ENCODE measurements around the gene NTM.
A peak's percentile ranks its signal among the peaks of the same experiment; 100 is the strongest.

Gene NTM

DNA sequence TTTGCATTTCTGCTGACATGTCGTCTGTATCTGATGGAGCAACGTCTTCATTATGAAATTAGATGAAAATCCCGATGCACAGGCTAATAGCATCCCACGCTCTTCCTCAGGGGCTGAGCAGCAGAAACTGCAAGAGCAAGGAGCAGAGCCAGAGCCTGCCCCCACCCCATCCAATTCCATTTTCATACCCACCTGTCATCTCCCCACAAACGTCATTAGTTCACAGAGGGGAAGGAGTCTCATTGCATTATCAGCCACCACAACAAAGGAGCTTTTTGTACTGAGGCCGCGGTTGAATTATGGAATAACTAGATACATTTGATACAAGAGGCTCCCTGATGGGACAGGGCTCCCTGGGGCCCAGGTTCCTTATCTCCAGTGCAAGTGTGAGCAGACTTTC lies 515.0 kb downstream of the NTM start:
- DNase-seq = no peak

DNA sequence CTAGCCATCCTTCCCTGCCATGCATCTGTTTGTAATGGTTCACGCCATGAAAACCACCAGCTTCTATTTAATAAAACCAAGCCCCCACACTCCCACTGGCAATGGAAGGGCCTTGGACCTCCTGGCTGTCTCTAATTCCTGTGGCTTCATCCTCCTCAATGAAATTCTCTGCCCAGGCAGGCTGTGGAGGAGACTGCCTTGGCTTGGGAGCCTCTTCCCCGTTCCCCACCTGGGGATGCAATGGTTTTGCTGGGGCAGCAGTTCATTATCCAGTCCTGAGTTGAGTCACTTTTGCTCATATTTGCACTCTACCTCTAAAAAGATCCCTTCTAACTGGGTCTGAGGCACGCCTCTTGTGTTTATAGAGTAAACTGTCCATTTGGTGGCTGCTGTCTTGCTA lies 515.8 kb downstream of the NTM start:
- DNase-seq = no peak

DNA sequence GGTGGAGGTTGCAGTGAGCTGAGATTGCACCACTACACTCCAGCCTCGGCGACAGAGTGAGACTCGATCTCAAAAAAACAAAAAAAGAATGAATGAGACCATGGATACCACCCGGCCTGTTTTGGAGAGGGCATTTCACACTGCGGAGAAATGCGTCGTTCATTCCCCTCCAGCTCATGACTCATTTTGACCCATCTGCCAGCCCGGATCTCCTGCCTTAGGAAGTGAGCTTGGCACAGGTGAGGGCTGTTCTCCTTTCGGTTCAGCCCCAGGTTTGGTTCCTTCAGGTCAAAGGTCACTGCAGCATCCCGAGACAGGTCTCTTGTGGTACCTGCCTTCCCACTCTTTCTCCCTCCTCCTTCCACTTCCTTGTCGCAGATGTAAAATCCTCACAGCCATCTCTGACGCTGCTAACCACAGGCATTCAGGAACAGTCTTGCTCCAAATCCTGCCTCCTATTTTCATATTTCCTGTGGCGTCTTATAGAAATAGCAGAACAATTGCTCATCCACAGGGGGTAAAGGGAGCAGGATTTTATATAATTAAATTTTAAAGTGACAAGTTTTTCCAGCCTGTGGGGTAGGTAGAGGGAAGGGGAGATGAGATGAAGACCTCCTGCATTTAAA lies 517.9 kb downstream of the NTM start:
- no peak for DNase-seq

DNA sequence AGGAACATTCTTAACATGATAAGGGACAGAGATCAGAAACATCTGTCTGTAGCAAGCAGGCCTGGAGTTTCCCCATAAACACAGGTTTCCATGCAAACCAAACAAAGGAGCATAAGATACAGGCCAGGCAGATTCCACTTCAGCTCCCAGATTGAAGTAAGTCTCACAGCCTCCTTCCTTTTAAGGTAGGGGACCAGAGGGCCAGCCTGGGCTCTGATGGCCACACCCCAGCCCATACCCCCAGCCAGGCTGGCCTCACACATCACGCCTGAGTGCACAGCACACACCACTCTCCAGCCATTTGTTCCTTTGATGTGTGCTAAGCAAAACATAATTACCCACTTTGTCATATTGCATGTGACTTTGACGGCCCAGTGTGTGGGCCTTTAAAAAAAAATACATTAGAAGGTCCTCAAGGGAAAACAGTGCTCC lies 518.7 kb downstream of the NTM start:
- DNase-seq = no peak

DNA sequence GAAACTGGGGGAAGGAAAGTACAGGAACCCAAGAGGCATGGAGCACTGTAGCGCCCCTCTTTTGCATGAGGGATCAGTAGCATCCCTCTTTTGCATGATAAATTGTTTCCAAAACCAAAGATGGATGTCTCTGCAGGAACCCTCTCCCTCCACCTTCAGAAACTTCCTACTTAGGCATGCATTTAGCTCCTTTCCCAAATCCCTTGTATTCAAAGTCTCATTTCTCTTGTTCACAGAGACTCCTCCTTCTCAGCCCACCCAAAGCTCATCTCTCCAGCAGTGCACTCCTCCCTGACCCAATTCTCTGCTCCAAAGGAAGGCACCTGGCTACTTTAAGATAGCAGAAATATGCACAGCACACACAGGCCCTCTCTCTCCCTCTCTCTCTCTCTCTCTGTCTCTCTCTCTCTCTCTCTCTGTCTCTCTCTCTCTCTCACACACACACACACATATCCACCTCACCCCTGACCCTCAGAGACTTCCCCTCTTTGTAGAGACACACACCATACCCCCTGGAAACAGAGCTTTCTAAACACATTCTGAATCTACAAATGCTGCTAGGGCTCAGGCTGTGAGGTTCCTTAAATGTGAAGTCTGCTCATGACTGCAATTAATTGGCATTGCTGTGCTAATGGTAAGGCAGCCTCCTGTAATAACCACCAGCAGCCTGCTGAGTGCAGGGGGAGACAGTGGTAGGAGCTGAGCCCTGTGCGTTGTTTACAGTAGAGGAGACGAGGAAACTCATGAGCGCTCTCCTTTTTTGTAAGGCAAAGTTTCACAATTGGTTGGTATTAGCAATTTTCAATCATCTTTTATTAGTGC lies 519.6 kb downstream of the NTM start:
- no peak for DNase-seq

DNA sequence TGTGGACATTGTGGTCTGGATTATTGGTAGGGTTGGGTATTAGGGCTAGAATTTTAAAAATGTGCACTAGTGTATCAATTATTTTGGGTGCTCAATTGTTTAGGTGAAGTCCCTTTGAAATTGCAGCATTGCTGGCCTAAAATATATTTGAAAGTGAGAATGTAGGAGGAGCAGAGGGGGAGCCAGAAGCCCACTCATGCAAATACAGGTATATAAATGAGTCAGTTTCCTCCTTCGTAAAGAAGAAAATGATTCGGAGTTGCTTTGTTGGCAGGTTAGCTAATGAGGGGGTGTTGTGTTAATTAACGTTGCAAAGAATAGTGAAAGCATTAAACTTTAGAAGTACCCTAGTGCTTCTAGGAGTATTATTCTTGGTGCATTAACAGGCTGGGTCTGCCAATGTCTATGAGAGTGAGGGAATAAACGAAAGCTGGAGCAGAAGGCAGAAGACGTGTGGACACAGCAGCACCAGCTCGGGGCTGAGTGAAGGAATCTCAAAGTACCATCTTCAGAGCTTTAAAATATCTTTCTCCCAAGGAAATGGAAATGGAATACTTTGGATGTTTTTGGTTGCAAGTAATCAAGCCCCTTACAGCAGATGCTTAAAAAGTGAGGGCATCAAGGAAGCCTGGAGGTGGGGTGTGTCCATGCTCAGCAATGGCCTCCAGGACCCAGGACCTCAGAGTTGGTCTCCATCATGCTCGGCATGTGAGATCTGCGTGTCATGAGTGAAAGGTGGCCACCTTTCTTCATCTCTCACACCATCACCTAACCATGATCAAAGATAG lies 522.9 kb downstream of the NTM start:
- DNase-seq = peak in 1 of 51 donors; percentile 23

DNA sequence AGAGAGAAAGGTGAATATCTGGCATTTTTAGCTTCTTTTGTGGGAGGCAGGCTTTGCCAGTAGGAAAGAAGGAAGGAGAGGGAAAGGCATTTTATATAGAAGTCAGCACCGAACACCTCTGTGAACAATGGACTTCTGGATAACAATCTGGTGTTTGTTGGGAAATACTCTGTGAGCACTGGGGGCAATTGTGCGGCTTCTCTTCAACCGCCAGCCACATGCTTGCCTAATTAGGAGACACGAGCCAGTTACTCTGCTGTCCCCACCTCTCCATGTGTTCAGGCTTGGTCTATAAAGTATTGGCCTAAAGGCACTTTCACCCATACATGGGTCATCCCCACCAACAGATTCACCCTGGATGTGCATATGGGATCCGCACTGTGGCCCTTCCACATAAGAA lies 523.6 kb downstream of the NTM start:
- no peak for DNase-seq

DNA sequence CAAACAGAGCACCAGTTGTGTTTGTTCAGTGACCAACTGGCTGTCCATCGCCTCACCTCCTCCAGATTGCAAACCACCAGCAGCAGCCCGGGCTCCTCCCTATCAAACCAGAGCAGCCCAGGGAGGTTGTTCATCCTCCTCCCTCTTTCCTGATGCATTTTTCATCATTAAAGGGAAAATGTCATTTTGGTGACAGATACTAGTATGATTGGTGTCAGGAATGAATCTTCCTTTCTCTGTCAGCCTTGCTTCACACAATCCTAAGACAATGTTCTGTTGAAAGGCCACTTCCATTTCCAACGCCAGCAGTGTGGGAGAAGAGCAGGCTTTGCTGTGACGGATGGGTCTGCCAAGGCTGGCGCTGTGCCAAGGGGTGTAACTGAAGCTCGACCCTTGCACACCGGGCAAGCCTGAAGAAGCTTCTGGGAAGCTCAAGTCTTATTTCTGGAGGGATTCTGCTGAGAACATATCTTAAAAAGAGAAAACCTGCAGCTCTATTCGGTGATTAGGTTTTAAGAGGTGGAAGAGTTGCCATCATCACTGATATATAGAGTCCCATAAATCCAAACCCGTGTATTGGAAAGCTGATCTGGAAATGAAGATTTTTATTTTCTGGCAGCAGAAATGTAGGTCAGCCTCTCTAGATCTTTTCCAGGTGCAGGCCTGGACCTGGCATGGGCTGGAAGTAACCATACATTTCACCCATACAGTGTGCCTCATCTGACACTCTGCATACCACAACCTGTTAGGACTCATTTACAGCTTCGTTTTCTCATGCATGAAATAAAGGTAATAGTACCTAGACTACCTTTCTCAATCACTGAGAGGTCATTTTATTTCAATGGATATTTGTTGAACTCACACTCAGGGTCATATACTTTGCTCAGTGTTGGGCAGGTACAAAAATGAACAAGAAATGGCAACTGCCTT lies 524.5 kb downstream of the NTM start:
- DNase-seq = peak in 7 of 51 donors; percentile 12 to 28 (median 18)

DNA sequence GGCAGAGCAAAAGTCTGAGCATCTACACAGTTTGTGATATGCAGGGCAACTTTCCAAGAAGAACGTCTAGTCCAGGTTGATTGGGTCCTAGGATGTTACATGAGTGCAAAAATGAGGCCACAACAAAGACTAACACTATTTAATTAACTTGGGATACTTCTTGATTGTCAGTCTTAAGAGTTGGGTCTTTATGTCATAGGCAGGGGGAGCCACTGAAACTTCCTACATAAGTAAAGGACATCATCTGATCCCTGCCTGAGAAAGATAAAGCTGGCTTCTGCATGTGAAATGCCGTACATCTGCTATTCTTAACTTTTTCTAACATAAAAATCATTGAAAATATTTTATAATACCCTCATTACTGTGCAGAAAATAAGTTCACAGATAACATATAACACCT lies 525.5 kb downstream of the NTM start:
- no peak for DNase-seq

DNA sequence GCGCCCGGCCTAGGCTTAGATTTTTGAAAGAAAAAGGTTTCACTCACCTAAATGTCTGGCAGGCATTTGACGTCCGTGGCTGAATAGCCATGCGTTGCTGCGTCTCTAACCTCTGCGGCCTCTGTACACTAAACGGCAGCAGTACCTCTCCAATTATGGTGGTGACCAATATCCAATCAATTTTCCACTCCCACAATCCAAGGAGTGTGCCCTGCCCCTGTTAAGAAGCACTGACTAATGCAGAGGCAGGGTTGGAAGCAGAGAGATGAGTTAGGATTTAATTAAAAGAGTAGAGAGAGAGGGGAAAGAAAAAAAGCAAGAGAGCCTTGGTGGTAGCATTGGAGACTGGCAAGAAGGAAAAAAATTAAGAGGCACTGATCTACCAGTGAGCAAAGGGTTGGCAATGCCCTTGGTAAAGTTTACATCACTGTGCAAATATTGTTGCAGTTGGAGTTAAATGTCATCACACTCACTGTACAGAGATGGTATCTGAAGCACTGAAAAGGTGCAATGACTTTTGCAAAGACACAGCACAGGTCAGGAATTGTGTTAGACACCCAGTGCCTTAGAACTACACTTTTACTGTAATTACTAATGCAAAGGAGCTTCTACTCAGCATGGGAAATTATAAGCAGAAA lies 526.7 kb downstream of the NTM start:
- no peak for DNase-seq

DNA sequence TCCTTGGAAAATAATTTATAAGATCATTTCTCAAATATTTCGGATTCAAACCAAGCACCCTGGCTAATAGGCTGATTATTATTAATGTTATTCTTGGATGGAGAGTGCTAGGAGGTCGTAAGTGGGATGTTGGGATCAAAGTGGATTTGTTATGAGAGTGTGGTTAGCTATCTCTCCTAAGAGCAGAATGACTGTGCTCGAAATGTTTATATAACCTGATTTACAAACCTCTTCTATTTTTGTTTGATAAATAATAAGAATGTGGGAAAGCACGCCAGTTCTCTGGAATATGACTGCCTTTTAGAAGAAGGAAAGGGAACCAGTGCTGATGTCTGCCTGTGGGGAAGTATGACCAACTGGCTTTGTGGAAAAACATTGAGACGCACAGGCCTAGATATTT lies 527.5 kb downstream of the NTM start:
- DNase-seq = no peak

DNA sequence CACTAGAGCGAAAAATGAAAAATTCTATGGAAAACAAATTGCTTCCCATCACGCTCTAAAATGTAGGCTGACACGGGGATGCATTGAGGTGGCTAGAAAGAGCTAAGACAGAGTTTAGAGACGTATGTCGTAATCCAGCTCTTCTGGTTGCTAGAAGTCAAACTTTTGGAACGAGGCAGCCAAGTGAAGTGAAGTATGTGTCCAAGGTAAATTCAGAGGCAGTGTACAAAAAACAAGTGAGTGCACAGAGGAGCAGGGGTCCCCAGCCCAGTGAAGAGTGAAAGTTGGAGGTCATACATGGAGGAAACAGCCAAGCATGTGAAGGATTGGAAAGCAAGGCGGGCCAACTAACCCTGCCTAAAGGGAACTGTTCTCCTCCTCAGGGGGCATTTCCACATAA lies 528.5 kb downstream of the NTM start:
- no peak for DNase-seq

DNA sequence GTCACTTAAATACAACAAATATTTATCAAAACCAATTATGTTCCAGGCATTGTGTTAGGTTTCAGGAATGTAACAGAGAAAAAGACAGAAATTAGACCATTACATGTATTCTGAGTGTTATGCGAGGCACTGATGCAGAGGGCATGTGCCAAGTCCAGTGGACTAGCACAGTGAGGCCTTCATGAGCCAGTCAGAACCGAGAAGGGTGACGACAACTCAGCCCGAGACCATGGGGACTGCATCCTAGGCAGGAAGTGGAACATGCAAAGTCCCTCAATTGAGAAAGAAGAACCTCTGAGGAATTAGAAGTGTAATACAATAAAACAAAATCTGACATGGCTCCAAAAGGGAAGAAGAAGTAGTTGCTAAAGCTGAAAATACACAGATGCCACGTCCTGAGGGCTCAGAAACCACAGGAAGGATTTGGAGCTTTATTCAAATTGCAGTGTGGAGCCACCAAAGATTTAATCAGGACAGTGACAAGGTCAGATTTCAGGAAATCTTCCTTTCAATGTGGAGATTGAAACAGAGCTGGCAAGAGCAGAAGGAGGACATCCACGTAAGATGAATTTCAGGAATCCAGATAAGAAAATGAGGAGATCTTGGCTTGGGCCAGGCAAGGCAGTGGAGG lies 529.6 kb downstream of the NTM start:
- no peak for DNase-seq

DNA sequence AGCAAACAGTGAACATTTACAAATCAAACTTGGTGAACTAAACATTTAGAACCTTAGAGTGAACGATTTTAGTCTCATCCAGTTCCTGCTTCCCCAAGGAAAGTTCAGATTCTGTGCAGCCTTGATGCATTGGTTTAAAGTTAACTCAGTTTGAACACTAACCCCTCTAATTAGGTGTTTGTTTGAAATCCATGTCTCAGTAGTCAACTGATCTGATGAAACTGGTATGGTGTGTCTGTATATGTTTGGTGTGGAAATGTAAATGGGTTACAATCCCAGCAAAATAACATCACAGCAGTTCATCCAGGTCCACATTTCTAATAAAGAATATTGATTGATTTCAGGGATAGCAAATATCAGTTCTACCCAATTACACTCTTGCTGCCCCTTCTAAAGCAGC lies 532.0 kb downstream of the NTM start:
- DNase-seq = no peak

DNA sequence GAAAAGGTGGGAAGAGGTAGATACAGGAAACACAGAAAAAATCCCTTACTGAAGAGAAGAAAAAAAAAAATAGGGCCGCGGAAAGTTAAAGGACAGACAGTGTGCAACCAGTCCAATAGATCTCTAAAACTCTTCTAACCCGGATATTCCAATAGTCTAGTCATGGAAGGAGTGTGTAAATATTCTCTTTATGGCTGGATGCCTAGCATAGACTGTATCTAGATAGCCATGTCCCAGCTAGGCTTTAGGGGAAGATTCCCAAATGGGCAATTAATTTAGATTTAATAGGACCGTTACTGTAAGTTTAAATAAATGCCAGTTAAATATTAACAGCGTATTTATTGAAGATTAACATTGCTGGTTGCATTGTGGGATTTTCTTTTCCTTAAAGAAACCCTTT lies 532.7 kb downstream of the NTM start:
- no peak for DNase-seq

DNA sequence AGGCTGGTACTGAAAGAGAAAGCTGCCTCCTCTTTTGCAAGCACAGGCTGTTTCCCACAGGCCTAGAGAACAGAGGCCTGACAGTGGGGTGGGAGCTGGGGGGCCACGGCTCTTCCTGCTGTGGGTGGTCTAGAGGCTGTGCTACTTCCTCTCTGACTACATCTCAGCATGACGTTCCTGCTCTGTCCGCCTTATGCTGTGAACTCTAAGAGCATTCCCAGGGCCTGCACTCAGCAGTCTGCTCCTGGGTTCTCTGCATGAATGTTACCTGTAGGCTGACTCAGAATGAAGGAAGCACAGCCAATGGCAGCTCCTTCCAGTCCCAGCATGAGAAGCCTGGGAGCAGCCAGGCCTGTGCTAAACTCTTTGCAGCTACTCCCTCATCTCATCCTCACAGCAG lies 534.3 kb downstream of the NTM start:
- no peak for DNase-seq

DNA sequence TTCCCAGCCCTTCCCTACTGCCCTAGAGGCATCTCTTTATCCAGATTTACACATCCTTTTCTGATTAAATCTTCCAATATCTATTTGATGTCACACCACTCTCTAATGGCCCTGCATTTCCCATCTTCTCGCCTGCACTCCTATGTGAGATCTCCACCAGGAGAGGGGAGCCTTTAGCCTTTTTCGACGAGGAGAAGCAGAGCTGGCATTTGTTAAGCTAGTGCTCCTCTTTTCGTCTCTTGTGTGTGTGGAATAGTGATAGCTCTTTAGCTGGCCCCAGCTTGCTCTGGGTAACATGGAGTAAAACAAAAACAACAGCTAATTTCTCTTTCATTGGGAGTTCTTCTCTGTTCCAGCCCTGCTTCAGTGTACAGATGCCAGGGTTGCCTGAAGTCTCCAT lies 536.5 kb downstream of the NTM start:
- DNase-seq = peak in 12 of 51 donors; percentile 6 to 45 (median 27)

DNA sequence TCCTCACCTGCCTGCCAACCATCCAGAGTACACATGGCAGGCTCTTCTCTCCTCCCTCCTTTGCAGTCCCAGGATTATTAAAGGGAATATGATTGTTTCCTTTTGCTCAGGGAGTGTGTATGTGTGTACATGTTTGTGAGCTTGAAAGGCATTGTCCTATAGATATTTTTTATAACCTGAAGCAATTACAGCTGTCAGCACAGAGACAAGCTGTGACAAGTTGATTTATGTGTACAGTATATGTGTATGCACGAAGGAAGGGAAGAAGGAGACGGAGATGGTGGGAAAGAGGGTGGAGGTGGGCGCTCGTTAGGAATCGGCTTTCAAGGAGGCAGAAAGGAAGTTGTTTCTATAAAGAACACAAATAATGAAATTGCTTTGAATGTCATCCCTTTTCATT lies 537.0 kb downstream of the NTM start:
- DNase-seq = no peak

DNA sequence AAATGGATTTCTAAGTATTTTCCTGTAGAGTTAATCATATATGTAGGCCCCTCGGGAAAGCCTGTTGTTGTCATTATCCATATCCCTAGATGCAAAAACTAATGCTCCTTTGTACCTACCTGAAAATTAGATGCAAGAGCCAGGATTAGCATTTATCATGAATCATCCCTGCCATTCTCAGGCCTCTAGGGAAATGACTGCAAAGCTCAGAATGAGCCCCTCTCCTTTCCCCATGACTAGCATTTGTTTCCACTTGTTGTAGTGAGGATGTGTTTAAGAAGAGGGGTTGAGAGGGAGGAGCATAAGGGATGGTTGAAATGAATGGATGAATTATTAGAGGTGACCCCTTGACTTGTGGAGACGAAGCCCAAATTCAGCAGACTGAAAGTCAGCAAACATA lies 537.9 kb downstream of the NTM start:
- DNase-seq = no peak

DNA sequence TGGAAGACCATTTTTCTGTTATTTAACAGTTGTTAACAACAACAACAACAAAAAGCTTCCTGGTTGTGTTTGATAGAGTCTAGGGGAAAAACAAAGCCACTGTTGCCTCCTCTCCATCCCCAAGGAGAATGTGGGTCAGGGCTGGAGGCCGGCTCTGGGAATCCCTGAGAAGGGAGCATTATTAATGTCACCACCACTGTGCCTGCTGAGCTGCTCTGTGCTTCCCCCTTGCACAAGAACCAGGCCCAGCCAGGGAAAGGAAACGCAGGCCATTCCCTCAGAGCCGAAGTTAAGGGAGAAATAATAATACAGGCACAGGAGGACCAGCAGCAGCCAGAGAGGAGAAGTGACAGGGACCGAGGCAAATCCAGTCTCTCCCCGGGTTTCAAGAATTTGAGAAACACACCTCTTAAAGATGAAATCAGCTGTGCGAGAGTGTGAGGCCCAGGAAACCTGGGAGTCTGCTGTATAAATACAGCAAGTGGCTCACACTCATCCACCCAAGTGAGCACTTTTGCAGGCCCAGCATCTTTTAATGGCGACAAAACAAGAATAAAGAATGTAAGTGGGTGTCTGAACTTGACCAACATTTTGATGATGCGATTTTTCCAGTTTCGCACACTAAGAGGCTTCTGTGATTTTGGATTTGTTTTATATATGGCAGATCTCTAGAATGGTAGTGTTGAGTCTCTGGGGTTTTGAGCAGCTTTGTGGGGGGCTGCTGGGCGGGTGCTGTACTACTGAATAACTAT lies 539.2 kb downstream of the NTM start:
- DNase-seq = no peak
